Measurements from ENCODE around the gene CILP2.

GRCh38 chr19:19530889-19531288 is 7.2 kb upstream of the CILP2 start:
- TF ChIP-seq POLR2AphosphoS5 (IDR thresholded peaks at IDR 0.05; ENCODE audit: low read depth, low read length) (no peak), USF2 (IDR thresholded peaks at IDR 0.05; ENCODE audit: borderline replicate concordance, low read depth, low read length) (no peak), YY1 (IDR thresholded peaks at IDR 0.05; ENCODE audit: low read depth) (no peak), GABPA (IDR thresholded peaks at IDR 0.05; ENCODE audit: low read depth) (no peak), MXI1 (IDR thresholded peaks at IDR 0.05; ENCODE audit: low read depth, low read length) (no peak), RFX5 (IDR thresholded peaks at IDR 0.05; ENCODE audit: low read length) (no peak), CTCF (IDR thresholded peaks at IDR 0.05) (no peak), EZH2phosphoT487 (IDR thresholded peaks at IDR 0.05; ENCODE audit: borderline replicate concordance, low read depth) (no peak), FOXM1 (IDR thresholded peaks at IDR 0.05; ENCODE audit: low read depth) (no peak)
